ENCODE data around the gene COX8A. TPM values are rescaled to one million over a fixed set of nuclear protein-coding genes. Genes with fewer than 3 reads are reported as not detected.

The COX8A gene
- total and polyA plus RNA-seq, 10 of the 15 experiments (the other 5 are each of a cell fraction or from before 2014, with no cell fraction given): 243 to 1,476 (median 522) TPM

DNA sequence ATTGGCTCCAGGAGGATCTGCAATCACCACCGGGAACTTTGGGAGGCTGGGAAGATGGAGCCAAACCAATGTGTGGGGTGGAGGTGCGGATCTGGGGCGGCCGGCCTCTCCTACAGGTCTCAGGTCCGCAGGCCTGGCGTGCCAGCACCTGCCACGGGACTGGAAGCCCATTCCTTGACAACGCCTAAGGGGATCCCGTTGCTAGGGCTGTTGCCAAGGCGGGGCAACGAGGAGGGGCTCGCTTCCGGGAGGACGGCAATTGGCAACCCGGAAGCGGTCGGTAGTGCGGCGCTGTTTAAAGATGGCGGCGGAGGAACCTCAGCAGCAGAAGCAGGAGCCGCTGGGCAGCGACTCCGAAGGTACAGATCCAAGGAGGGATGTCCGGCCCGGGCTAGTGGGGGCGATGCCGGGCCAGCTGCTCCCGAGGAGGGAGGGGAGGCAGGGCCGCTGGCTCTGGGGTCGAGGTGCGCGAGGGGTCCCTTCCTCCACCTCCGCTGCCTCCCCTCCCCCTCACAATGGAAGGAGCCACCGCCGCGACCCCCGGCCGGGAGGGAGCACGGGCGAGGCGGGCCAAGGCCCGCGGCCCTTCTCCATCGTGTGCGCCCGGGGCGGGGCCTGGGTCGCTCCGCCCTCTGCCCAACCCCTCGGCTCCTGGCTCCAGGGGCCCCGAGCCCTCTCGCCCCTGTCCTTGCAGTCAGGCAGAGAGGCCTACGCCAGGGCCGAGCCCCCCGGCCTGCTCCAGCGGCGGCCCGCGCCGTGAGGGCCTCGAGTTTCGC lies 11.9 kb downstream of the COX8A start, which contains the start of gene OTUB1 (continued):
- TF ChIP-seq SKIL (IDR thresholded peaks at IDR 0.05; ENCODE audit: low read depth, poor library complexity, severe bottlenecking) (no peak), PML (IDR thresholded peaks at IDR 0.05; ENCODE audit: low read length) (peak; percentile 83; the same call in 1 of the 2 replicates), ZNF592 (IDR thresholded peaks at IDR 0.05) (no peak), BHLHE40 (IDR thresholded peaks at IDR 0.05; ENCODE audit: borderline replicate concordance in 1 of 2, low read depth in 2 of 2, low read length in 1 of 2) (peak in 1 of 2 experiments; percentile 67; a peak in 2 of 4 replicates), POLR2AphosphoS2 (IDR thresholded peaks at IDR 0.05; ENCODE audit: low read depth, low read length) (0 out of 2 replicates have a peak, but pooled peaks have one; percentile 48), ATF3 (IDR thresholded peaks at IDR 0.05; ENCODE audit: borderline replicate concordance, extremely low read depth, low read depth, low read length) (no peak), HSF1 (IDR thresholded peaks at IDR 0.05; ENCODE audit: low read depth, low read length) (no peak), NR2C1 (IDR thresholded peaks at IDR 0.05) (peak; percentile 95), EED (IDR thresholded peaks at IDR 0.05; ENCODE audit: low read depth) (peak; percentile 66), JUND (IDR thresholded peaks at IDR 0.05; ENCODE audit: low read depth, low read length) (no peak), NFXL1 (IDR thresholded peaks at IDR 0.05; ENCODE audit: borderline replicate concordance) (no peak), SMAD5 (IDR thresholded peaks at IDR 0.05; ENCODE audit: low read depth) (peak; percentile 61; the same call in 1 of the 2 replicates), SP1 (IDR thresholded peaks at IDR 0.05; ENCODE audit: low read depth, low read length) (no peak)
- TF ChIP-seq, protein P1, sequence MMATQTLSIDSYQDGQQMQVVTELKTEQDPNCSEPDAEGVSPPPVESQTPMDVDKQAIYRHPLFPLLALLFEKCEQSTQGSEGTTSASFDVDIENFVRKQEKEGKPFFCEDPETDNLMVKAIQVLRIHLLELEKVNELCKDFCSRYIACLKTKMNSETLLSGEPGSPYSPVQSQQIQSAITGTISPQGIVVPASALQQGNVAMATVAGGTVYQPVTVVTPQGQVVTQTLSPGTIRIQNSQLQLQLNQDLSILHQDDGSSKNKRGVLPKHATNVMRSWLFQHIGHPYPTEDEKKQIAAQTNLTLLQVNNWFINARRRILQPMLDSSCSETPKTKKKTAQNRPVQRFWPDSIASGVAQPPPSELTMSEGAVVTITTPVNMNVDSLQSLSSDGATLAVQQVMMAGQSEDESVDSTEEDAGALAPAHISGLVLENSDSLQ (IDR thresholded peaks at IDR 0.05): 0 out of 2 replicates have a peak, but pooled peaks have one; percentile 8
- TF ChIP-seq, protein P2, sequence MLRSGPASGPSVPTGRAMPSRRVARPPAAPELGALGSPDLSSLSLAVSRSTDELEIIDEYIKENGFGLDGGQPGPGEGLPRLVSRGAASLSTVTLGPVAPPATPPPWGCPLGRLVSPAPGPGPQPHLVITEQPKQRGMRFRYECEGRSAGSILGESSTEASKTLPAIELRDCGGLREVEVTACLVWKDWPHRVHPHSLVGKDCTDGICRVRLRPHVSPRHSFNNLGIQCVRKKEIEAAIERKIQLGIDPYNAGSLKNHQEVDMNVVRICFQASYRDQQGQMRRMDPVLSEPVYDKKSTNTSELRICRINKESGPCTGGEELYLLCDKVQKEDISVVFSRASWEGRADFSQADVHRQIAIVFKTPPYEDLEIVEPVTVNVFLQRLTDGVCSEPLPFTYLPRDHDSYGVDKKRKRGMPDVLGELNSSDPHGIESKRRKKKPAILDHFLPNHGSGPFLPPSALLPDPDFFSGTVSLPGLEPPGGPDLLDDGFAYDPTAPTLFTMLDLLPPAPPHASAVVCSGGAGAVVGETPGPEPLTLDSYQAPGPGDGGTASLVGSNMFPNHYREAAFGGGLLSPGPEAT (IDR thresholded peaks at IDR 0.05; ENCODE audit: low read depth): peak; percentile 88
